Left forelimb (tissue), 1 donor: Measurements from ENCODE around the gene OR4F17.
"Not testable (repeated sequence)": the region's sequence is repeated elsewhere in the genome, so short reads cannot be mapped to it uniquely, and the experiment has no call there.

Experiments used
- DNase-seq: peaks from one replicate; pipeline ENCODE4 v3.0.0-alpha.2; 2018; ENCODE audit warnings: low spot score

Gene OR4F17, protein sequence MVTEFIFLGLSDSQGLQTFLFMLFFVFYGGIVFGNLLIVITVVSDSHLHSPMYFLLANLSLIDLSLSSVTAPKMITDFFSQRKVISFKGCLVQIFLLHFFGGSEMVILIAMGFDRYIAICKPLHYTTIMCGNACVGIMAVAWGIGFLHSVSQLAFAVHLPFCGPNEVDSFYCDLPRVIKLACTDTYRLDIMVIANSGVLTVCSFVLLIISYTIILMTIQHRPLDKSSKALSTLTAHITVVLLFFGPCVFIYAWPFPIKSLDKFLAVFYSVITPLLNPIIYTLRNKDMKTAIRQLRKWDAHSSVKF

DNA sequence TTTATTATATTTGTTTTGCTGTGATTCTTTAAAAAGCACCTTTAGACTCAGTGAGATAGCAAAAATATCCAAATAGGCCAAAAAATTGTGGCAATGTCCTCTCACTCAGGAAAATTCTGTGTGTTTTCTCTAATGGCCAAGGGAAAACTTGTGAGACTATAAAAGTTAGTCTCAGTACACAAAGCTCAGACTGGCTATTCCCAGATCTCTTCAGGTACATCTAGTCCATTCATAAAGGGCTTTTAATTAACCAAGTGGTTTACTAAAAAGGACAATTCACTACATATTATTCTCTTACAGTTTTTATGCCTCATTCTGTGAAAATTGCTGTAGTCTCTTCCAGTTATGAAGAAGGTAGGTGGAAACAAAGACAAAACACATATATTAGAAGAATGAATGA is at the start of gene OR4F17:
OR4F17 (plus strand) TSS at position 301 of the 400 bp plus-strand sequence. CDS start 3,575 bp downstream, outside the sequence.
- not testable (repeated sequence) for DNase-seq

DNA sequence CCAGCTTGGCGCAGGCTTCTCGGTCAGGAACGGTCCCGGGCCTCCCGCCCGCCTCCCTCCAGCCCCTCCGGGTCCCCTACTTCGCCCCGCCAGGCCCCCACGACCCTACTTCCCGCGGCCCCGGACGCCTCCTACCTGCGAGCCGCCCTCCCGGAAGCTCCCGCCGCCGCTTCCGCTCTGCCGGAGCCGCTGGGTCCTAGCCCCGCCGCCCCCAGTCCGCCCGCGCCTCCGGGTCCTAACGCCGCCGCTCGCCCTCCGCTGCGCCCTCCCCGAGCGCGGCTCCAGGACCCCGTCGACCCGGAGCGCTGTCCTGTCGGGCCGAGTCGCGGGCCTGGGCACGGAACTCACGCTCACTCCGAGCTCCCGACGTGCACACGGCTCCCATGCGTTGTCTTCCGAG is 36.1 kb upstream of the OR4F17 start:
- not testable (repeated sequence) for DNase-seq

DNA sequence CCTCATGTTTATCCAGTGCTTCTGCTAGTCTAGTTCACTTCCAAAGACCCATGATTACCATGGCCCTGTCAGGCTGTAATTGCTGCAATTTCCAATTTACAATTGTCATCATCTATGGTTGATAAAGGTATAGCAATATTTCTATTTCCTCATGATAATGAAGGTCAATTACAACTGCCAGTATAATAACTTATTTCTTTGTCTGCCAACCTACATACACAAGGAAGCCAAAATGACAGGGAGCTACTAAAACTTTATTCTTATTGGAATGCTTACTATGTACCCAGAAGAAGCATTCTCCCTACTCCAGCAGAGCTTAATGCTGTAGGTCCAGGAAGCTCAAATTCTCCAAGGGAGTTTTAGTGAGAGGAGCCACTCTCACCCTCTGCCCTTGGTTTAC is 24.0 kb upstream of the OR4F17 start:
- DNase-seq: not testable (repeated sequence)

DNA sequence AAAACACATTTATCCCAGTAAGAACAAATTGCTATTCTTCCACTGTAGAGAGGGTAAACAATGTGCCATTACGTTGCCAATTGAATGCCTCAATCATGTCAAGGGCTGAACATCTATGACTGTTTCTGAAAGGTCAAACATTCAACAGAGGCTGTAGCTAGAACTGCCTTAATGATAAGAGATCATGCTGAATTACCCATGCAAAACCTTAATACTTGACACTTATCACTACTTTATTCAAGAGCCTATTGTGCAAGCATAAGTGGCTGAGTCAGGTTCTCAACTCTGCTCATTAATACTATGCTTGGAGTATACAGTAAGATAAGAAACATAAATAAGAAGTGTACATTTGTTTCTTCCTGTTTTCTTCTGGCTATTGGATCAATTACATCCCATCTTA is 23.3 kb upstream of the OR4F17 start:
- DNase-seq: not testable (repeated sequence)

DNA sequence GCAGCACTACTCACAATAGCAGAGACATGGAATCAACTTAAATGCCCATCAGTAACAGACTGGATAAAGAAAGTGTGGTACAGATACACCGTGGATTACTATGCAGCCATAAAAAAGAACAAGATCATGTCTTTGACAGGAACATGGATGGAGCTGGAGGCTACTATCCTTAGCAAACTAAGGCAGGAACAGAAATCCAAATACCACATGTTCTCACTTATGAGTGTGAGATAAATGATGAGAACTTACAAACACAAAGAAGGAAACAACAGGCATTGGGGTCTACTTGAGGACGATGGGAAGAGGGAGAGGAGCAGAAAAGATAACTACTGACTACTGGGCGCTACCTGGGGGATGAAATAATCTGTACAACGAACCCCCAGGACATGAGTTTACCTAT is 16.2 kb upstream of the OR4F17 start:
- DNase-seq: peak; percentile 6

DNA sequence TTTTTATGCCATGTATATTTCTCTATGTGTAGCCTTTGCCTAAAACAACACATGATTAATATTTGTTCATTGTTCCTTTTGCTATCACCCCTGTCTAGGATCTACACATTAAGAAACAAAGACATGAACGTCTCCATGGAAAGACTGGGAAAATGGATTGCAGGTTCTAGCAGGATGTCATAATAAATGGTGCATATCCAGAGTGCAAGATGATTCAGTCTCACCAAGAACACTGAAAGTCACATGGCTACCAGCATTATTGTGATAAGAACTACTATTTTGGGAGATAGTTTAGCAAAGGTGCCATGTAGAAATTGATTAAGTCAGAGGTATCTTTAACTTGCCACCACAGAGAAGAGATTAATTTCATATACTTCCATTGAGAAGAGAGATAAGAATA is 12.1 kb upstream of the OR4F17 start:
- DNase-seq: not testable (repeated sequence)

DNA sequence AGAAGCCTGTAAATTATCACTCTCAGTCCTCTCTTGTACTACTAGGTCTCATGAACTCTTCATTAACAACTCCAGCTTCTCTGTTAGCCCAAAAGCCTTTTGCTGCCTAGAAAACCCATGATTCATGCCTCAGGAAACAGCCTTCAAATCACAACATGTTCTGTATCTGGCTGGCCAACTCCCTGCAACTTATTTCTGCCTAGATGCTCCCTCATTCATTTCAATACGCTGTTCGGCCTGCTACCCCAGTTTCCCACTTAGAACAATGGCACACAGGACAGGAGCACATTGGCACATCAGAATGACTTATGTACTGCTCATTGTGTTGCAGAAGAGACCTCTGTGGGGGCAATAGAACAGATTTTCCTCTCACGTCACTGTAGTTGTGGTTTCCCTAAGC is 9.3 kb upstream of the OR4F17 start:
- not testable (repeated sequence) for DNase-seq

DNA sequence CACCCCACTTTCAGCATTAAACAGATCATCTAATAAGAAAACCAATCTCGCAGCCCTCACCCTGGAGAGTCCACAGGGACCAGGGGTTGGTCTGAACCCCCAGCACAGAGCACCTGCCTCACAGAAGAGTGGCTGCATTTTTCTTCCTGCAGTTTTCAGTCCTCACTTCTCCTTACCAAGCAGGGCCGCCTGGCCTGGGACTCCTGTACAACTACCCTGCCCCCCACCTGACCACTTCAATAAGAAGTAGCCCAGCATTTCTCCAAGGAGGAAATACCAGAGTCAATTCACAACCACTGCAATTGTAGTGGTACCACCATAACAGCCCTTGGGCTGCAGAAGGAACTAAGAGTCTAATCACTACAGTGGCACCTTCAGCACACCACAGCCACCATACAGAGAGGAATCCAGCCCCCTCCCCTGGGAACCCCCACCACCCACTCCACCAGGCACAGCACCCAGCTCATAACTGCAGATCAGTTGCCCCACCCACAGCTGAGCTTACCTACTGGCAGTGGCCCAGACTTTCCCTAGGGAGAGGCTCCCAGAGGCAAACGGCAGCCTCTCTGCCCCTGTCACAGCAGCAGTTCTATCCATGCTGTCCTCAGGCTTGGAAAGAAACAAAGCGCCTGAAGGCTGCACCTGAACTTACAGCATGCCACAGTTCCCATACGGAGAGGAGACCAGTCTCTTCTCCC is 13.7 kb downstream of the OR4F17 start:
- not testable (repeated sequence) for DNase-seq
